ENCODE measurements around the gene C9orf40.

Gene C9orf40

GRCh38 chr9:74952201-74953151, at the start of gene C9orf40:
Gene C9orf40, minus strand, starts transcription at chr9:74952912. Its CDS starts 301 bp downstream, at chr9:74952611.
- peak; percentile 88 for DNase-seq (ENCODE audit: low read depth)
- peak within 1 kb of the TSS; percentile 74 for H3K4me3 ChIP-seq (ENCODE audit: low read depth, low read length)
- TF ChIP-seq POLR2A (IDR thresholded peaks at IDR 0.05; ENCODE audit: extremely low read depth, insufficient read length) (peak; percentile 67), MYC (IDR thresholded peaks at IDR 0.05; ENCODE audit: low read depth, low read length) (peak; percentile 51; the same call in 1 of the 2 replicates), MAX (IDR thresholded peaks at IDR 0.05; ENCODE audit: low read depth, low read length) (peak; percentile 54), CTCF (IDR thresholded peaks at IDR 0.05; ENCODE audit: low read depth, low read length) (peak; percentile 42)

- peak; percentile 79 for DNase-seq (ENCODE audit: low read depth)
Measured at GRCh38 chr9:75001719-75002421, 49.2 kb upstream of the C9orf40 start.

GRCh38 chr9:75000835-75001234, 48.1 kb upstream of the C9orf40 start:
- H3K4me3 ChIP-seq (ENCODE audit: low read depth, low read length): no peak overlapping the region
- no peak for DNase-seq (ENCODE audit: low read depth)
- TF ChIP-seq MYC (IDR thresholded peaks at IDR 0.05; ENCODE audit: low read depth, low read length) (no peak), MAX (IDR thresholded peaks at IDR 0.05; ENCODE audit: low read depth, low read length) (no peak), POLR2A (IDR thresholded peaks at IDR 0.05; ENCODE audit: extremely low read depth, insufficient read length) (no peak), CTCF (IDR thresholded peaks at IDR 0.05; ENCODE audit: low read depth, low read length) (no peak)

More at GRCh38 chr9:75001719-75002421, 49.2 kb upstream of the C9orf40 start:
- TF ChIP-seq MYC (IDR thresholded peaks at IDR 0.05; ENCODE audit: low read depth, low read length) (no peak), CTCF (IDR thresholded peaks at IDR 0.05; ENCODE audit: low read depth, low read length) (peak; percentile 17), POLR2A (IDR thresholded peaks at IDR 0.05; ENCODE audit: extremely low read depth, insufficient read length) (no peak)
- no peak overlapping the region for H3K4me3 ChIP-seq (ENCODE audit: low read depth, low read length)

- no peak for DNase-seq (ENCODE audit: low read depth)
- no peak for TF ChIP-seq MAX (IDR thresholded peaks at IDR 0.05; ENCODE audit: low read depth, low read length)
- no peak overlapping the region for H3K4me3 ChIP-seq (ENCODE audit: low read depth, low read length)
Measured at GRCh38 chr9:74985041-74985440, 32.3 kb upstream of the C9orf40 start.

- DNase-seq (ENCODE audit: low read depth): no peak
- no peak for TF ChIP-seq MYC (IDR thresholded peaks at IDR 0.05; ENCODE audit: low read depth, low read length)
- TF ChIP-seq POLR2A (IDR thresholded peaks at IDR 0.05; ENCODE audit: extremely low read depth, insufficient read length): no peak
- TF ChIP-seq CTCF (IDR thresholded peaks at IDR 0.05; ENCODE audit: low read depth, low read length): no peak
- no peak for TF ChIP-seq MAX (IDR thresholded peaks at IDR 0.05; ENCODE audit: low read depth, low read length)
- no peak overlapping the region for H3K4me3 ChIP-seq (ENCODE audit: low read depth, low read length)
Measured at GRCh38 chr9:74983709-74984108, 31.0 kb upstream of the C9orf40 start.

GRCh38 chr9:74979844-74980243, 27.1 kb upstream of the C9orf40 start:
- TF ChIP-seq POLR2A (IDR thresholded peaks at IDR 0.05; ENCODE audit: extremely low read depth, insufficient read length) (no peak), CTCF (IDR thresholded peaks at IDR 0.05; ENCODE audit: low read depth, low read length) (no peak), MYC (IDR thresholded peaks at IDR 0.05; ENCODE audit: low read depth, low read length) (no peak), MAX (IDR thresholded peaks at IDR 0.05; ENCODE audit: low read depth, low read length) (no peak)
- no peak overlapping the region for H3K4me3 ChIP-seq (ENCODE audit: low read depth, low read length)
- no peak for DNase-seq (ENCODE audit: low read depth)
